ENCODE measurements around the gene ARID1B. TPM values are rescaled to one million over a fixed set of nuclear protein-coding genes. Genes with fewer than 3 reads are reported as not detected.

ARID1B gene
- total RNA-seq, 1 experiment from 2014 or later: 35.6 TPM

DNA sequence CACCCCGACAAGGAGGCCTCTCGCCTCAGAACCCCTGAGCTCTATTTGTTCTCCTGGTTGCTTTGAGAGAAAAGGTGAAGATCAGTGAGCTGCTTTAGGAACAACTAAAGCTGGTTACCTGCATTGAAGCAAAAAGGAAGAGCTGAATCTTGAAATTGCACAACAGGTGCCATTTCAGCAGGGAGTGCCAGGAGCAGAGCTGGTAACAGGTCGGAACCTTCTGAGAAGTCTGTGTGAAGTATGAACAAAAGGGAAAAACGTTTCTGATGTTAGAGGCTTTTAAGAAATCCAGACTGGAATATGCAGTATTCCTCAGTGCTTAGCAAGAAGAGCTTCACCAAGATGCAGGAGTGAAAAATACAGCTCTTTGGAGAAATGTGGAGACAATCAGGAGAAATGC, 382.2 kb downstream of the ARID1B start:
- Histone ChIP-seq H3K79me2 (ENCODE audit: insufficient read depth, low read length) (no peaks in the 10 kb centered on the region), H3K4me3 (replicated peaks in 1 of 2; ENCODE audit: low read depth in 1 of 2, low read length in 2 of 2) (no peak overlapping the region), H3K9ac (ENCODE audit: low read length) (no peak overlapping the region), H3K9me2 (ENCODE audit: insufficient read depth) (no peaks in the 10 kb centered on the region), H3K4me2 (ENCODE audit: low read length) (no peak overlapping the region), H4K20me1 (ENCODE audit: insufficient read depth) (no peaks in the 10 kb centered on the region), H3K27ac (ENCODE audit: low read depth, low read length) (no peak overlapping the region), H2AFZ (ENCODE audit: low read depth, low read length, poor library complexity, severe bottlenecking) (no peak overlapping the region), H3K36me3 (ENCODE audit: control insufficient read depth in 1 of 2, insufficient read depth in 2 of 2, low read length in 2 of 2) (no peaks in the 10 kb centered on the region), H3K27me3 (ENCODE audit: insufficient read depth, low read length) (no peaks in the 10 kb centered on the region), H3K4me1 (ENCODE audit: control insufficient read depth in 1 of 2, insufficient read depth in 2 of 2, low read length in 2 of 2) (no peaks in the 10 kb centered on the region), H3K9me3 (ENCODE audit: control insufficient read depth in 1 of 2, insufficient read depth in 1 of 2, low read depth in 1 of 2, low read length in 2 of 2) (no peaks in the 10 kb centered on the region)
- RAD21 ChIA-PET (ENCODE audit: low non-redundant PET in 1 of 2, low total read pairs in 2 of 2, uncharacterized antibody in 2 of 2, unreplicated experiment in 2 of 2): no interaction called here
- ATAC-seq (no peak), DNase-seq (ENCODE audit: low read depth, low spot score) (no peak)
- no peak for TF ChIP-seq ZBTB33 (IDR thresholded peaks at IDR 0.05; ENCODE audit: extremely low read depth, insufficient replicate concordance, low read length)
- TF ChIP-seq TCF7L2 (IDR thresholded peaks at IDR 0.05; ENCODE audit: borderline replicate concordance, extremely low read depth, insufficient read depth, insufficient read length): no peak
- TF ChIP-seq EGR1 (IDR thresholded peaks at IDR 0.05; ENCODE audit: low read depth): no peak
- no peak for TF ChIP-seq ZNF274 (IDR thresholded peaks at IDR 0.05; ENCODE audit: low read depth, low read length)
- no peak for TF ChIP-seq EZH2 (IDR thresholded peaks at IDR 0.05)
- TF ChIP-seq RAD21 (IDR thresholded peaks at IDR 0.05; ENCODE audit: low read depth): no peak
- no peak for TF ChIP-seq FOSL1 (IDR thresholded peaks at IDR 0.05; ENCODE audit: low read depth)
- TF ChIP-seq SIN3A (IDR thresholded peaks at IDR 0.05; ENCODE audit: low read depth): no peak
- TF ChIP-seq, protein P1, sequence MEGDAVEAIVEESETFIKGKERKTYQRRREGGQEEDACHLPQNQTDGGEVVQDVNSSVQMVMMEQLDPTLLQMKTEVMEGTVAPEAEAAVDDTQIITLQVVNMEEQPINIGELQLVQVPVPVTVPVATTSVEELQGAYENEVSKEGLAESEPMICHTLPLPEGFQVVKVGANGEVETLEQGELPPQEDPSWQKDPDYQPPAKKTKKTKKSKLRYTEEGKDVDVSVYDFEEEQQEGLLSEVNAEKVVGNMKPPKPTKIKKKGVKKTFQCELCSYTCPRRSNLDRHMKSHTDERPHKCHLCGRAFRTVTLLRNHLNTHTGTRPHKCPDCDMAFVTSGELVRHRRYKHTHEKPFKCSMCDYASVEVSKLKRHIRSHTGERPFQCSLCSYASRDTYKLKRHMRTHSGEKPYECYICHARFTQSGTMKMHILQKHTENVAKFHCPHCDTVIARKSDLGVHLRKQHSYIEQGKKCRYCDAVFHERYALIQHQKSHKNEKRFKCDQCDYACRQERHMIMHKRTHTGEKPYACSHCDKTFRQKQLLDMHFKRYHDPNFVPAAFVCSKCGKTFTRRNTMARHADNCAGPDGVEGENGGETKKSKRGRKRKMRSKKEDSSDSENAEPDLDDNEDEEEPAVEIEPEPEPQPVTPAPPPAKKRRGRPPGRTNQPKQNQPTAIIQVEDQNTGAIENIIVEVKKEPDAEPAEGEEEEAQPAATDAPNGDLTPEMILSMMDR (IDR thresholded peaks at IDR 0.05 in 2 of 3, conservative IDR thresholded peaks at IDR 0.05 in 1 of 3; ENCODE audit: borderline replicate concordance in 1 of 3, insufficient read depth in 1 of 3, low read depth in 2 of 3, low read length in 2 of 3): no peak
- POLR2A ChIA-PET: no interaction called here
- BruUV-seq (replicated peaks): no TSS peak
- CTCF ChIA-PET: no interaction called here
- intact Hi-C loops (cut with micrococcal nuclease): no loop called here
